ENCODE results near the gene RCN1.

The RCN1 gene

DNA sequence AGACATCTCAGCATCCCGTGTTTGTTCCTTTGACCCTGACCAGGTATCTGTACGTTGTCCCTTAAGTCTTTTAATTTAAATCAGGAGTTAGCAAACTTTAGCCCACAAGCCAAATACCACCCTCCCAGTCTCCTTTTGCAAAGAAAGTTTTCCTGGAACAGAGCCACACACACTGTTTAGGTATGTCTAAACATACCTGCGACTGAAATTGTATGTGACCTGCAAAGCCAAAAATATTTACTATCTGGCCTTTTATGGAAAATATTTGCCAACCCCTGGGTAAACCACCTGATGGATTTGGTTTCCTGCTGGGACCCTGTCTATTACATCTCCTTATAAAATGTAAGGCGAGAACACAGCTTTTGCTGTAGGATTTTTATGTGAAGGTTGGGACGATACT lies 20.2 kb upstream of the RCN1 start:
- TF ChIP-seq, protein P1, sequence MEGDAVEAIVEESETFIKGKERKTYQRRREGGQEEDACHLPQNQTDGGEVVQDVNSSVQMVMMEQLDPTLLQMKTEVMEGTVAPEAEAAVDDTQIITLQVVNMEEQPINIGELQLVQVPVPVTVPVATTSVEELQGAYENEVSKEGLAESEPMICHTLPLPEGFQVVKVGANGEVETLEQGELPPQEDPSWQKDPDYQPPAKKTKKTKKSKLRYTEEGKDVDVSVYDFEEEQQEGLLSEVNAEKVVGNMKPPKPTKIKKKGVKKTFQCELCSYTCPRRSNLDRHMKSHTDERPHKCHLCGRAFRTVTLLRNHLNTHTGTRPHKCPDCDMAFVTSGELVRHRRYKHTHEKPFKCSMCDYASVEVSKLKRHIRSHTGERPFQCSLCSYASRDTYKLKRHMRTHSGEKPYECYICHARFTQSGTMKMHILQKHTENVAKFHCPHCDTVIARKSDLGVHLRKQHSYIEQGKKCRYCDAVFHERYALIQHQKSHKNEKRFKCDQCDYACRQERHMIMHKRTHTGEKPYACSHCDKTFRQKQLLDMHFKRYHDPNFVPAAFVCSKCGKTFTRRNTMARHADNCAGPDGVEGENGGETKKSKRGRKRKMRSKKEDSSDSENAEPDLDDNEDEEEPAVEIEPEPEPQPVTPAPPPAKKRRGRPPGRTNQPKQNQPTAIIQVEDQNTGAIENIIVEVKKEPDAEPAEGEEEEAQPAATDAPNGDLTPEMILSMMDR (IDR thresholded peaks at IDR 0.05) = no peak

DNA sequence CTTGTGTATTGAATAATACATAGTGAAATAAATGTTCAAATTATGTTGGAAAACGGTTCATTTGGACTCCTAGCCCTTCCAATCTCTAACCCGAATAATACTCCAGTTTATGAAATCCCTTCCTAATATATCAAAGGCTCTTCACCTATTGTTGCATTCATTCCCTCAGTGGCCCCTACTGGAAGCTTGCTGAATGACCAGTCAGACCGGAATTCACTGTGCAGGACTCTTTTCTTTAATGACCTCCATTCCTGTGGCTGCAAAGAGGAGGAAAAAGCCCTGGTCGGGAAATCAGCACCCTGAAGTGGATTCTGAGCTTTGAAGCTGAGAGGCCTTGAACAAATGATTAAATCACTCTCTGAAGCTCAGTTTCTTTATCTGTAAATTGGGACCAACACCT lies 19.1 kb upstream of the RCN1 start:
- TF ChIP-seq, protein P1 (IDR thresholded peaks at IDR 0.05) = peak; percentile 44

DNA sequence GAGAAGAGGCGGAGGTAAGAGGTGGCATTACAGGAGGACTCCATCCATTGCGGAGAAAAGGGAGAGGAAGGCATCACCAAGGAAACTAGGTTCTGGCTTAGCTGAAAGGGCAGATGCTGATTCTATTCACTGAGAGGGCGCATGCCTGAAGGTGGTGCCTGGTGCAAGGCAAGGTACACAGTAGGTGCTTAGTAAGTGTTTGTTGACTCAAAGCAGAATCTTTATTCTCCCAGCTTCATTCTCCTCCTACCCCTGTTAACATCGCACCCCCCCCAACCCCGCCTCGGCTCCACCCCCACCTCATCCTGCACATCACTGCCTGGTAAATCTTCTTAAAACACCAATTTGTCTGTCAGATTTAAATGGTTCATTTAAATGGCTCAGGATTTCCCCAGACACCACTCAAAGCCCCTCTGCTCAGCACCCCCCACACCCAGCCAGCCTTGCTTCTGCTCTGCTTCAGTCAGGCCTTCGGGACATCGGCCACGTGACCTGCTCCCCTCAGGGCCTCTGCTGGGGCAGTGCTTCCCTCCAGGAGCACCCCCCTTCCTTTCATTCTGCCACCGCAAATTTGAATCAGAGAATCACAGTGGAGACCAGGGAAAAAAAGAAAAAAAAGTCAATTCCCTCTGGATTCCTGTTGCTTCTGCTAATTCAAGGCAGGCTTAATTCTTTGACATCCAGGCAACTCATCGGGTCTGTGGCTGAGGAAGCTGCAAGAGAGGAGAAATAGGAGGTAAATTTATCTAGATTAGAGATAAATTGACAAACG lies 17.8 kb upstream of the RCN1 start:
- TF ChIP-seq, protein P1 (IDR thresholded peaks at IDR 0.05) = no peak

DNA sequence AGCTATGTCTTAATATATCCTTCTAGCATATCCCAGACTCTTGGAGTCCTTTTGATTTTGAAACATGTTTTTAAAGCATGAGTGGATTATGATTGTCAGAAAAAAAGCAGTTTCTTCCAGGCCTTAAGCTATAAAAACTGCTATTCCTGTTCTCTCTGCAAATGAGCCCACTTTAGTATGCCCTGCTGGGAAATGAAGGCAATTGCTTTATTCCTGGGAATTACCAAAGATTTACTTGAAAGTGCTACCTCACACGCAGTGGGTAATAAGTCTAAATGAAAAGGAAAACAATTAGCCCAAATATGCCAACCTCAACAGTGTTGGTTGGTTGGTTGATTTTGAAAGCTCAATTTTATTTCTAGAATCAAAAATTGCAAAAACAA lies 17.2 kb upstream of the RCN1 start:
- TF ChIP-seq, protein P1 (IDR thresholded peaks at IDR 0.05) = no peak

DNA sequence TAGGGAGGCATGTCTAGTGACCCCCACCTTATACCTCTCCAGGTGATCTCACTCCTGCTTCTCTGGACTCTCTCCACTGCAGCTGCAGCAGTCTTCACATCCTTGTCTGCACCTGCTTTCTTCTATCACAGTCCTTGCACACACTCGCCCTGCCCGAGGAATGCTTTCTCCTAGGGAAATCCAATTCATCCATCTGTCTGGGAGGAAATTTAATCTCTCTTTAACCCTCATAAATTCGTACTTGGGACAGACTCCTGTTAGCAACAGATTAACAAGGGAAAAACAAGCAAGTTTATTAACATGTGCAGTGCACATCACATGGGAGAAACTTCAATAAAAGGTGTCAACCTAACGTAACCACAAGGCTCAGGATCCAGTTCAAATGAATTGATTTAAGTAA lies 11.3 kb upstream of the RCN1 start:
- TF ChIP-seq, protein P1 (IDR thresholded peaks at IDR 0.05) = no peak

DNA sequence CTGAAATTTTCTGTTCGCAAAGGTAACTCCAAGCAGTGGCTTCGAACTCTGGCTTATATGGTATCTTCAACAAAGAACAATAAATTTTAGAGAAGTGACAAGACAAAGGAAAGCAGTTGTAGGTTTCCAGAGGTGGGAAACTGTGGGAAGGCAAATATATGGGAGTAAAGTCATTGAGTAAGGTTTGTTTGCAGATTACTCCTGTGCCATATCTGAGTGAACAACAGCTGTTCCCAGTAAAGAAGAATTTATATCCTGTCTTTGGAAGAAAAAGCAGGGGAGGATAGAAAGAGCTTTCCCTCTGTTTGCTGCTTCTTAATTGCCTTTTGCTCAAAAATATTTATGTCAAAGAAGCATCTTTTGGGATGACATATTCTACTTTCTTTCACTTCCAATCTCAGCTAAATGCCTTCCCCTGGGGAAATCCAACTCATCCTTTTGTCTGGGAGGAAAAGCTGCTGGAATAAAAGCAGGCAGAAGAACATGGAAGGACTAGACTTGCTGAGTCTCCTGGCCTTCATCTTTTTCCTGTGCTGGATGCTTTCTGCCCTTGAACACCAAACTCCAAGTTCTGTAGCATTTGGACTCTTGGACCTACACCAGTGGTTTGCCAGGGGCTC lies 10.4 kb upstream of the RCN1 start:
- TF ChIP-seq, protein P1 (IDR thresholded peaks at IDR 0.05) = no peak

DNA sequence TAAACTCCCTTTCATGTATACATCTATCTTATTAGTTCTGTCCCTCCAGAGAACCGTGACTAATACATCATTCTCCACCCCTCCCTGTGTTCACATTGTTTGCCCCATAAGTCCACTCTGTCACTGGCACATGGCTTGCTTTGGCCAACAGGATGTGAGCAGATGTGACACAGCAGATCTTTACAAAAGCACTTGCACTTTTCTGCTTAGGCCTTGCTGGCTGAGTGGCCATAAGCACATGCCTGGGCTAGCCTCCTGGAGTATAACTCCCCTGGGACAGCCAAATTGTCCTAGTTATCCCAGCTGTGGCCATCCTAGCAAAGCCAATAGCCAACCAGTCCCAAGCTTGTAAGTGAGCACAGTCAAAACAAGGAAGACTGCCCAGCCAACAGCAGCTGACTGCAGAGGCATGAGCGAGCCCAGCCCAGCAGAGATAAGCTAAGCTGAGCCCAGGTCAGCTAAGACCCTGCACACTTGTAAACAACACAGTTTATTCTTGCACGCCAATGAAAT lies 9.7 kb upstream of the RCN1 start:
- TF ChIP-seq, protein P1 (IDR thresholded peaks at IDR 0.05) = no peak
